Endometrial microvascular endothelial cells (primary cell): ENCODE results near the gene HOXA3. TPM values are rescaled to one million over a fixed set of nuclear protein-coding genes. Genes with fewer than 3 reads are reported as not detected.

Source experiments
- in situ Hi-C: cut with HindIII; loops from 2 replicates; pipeline ENCODE4 v1.10.0; 2017; ENCODE audit warnings: low sequenced_read_pairs, low pct_unique_long_range_greater_than_20kb; ENCODE audit errors: inconsistent ontology term
- total RNA-seq: library from RNA; depleted of rRNA; stranded (reverse); fragments of >200 nt; gene quantifications from one replicate; pipeline ENCODE4 v1.2.3, GENCODE V29; 2015; ENCODE audit errors: inconsistent ontology term

Gene HOXA3
- total RNA-seq, 1 donor from 2014 or later: 6.6 TPM

DNA sequence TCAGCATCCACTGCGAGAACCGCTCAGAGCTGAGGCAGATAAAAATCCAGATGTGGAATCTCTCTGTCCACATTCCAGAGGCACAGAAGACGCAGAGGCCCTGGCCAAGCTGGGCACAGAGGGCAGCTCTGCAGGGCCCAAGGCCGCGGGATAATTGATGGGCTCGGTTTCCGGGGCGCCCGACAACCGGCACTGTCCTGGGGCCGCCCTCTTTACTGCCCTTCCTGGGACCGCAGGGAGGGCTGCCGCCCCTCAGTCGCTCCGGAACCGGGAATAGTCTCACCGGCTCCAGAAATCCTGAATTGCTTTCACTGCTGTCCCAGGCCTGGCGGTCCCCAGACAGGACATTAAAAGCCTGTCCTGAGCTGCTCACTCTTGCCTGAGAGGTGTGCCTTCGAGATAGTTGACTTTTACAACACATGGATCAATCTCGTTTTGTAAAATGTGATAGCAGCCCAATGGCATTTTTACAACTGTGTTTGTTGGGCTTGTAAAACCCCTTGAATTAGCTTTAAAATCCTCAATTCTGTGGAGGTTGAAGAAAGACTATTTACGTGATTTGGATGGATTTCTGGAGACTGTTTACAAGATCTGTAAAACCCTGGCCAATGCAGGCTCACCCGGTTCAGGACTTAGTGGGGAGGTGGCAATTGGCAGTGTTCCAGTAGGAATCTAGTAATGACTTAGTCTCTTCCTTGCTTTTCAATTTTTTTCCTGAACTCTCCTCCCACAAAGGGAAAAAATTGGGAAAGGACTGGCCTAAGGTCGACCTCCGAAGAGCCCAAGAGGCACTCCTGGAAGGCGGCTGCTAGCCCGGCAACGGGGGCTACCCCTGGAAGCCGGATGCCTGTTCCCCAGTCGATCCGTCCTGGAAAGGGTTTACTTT is 3.4 kb downstream of the HOXA3 start:
- in situ Hi-C loops: no loop called here

DNA sequence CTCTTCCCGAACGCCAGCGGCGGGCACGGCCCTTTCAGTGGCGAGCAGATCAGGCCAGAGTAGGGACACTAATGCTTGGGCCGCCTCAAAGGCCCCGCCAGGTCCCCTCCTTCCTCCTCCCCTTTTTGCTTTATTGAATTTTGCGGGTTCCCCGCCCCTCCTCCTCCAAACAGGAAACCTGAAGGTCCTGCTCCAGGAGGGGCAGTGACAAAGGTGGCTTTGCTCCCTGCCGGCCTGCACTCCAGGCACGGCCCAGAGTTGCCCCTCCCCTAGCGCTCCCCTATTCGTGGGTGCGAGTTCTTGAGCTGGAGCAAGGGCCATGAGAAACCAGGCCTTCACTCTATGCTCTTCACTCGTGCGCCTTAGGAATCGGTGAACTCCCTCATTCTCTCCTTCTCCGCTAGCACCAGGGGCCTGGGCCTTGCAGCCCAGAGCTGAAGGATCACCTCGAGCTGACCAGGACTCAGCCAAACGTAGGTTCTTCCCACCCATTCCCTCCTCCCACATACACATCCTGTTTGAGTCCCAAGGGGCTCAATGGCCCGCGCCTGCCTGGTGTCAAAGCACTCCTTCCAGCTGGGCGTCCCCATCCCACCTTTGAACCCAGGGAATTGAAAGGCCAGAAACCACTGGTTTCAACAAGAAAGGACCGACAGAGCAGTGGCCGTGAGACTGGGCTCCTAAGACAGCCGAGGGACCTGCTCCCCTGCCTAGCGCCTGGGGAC is 4.2 kb downstream of the HOXA3 start:
- in situ Hi-C loops: no loop called here

DNA sequence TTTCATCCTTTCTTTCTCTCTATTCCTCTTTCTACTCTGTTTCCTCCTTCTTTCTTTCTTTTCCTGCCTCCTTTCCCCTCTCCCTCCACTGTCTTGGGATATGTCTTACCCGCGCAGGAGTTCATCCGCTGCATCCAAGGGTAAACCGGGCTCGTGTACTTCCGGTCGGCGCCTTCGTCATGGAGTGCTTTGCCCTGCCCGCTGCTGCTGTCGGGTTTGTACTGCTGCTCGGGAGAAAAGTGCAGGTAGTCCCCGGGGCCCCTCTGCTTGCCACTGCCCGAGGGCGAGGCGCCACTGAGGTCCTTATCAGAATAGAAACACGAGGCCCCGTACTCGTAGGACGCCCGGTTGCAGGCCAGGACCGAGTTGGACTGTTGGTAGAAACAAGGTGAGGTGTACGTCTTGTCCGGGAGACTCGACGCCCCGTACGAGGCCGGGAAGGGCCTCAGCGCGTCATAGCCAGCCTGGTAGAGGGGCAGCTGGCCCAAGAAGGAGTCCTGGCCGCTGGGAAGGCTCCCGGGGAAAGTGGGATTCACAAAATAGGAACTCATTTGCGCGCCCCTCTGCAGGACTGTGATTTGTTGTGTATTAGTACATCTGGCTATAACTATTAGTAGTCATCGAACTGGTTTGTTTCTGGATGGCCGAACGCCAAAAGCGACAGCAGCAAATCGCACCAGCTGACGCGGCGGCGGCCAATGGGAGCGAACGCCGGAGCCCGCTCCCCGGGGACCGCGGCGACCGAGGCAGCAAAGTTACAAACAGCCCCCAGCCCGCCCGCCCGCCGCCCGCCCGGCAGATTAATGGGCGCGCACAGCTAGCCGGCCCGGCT is 5.0 kb downstream of the HOXA3 start, which contains the start of gene HOXA6:
HOXA6 (minus strand) TSS at position 576 of the 832 bp plus-strand sequence; CDS start at position 551, 25 bp downstream.
- in situ Hi-C loops: no loop called here

DNA sequence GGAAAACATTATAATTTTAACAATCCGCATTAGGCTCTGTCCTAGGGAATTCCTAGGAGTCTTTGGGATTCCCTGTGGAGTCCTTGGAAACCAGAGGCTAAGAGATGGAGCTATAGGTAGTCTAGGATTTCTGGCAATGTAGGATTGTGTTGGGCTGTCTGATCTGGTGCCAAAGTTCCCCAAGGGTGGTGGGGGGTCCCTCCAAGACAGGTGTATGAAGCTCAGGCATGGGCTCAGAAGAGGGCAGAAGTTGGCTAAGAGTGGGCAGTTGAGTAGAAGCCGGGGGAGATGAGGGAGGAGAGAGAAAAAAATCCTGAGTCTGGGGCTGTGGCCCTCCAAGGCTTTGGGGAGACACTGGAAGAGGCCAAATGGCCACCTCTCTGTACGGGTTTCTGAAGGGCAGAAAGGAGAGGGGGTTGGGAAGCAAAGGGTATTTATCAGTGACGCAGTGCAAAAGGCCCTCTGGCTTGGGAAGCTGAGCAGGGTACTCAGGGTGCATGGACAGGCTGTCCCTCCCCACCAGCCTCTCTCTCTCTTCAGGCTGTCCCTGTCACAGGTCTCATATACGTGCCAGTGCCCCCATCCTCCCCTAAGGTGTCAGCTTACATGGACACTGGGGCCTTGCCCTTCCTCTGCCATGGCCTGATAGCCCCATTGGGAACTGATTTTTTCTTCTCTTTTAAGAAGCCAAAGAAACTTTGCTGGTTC is 5.7 kb downstream of the HOXA3 start:
- in situ Hi-C loops: no loop called here

DNA sequence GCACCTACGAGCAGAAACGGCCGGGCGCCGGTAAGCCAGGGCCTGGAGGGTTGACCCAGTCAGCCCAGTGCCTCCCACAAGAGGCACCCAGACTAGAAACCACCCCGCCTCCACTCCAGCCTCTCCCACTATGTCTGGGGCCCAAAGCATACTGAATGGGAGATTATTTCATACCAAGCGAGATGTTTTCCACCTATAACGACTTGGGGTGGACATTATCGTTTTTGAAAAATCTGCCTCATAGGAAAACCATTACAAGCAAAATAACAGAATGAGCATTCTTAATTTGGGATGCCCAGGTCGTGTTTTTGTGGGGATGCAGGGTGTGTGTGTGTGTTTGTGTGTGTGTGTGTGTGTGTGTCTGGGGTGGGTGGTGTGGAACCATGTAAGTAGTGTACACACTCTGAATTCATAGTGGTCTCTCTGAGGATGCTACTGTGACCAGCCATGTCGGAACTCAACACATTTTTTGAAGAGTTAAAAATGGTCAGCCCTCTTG is 6.4 kb downstream of the HOXA3 start:
- in situ Hi-C loops: no loop called here

DNA sequence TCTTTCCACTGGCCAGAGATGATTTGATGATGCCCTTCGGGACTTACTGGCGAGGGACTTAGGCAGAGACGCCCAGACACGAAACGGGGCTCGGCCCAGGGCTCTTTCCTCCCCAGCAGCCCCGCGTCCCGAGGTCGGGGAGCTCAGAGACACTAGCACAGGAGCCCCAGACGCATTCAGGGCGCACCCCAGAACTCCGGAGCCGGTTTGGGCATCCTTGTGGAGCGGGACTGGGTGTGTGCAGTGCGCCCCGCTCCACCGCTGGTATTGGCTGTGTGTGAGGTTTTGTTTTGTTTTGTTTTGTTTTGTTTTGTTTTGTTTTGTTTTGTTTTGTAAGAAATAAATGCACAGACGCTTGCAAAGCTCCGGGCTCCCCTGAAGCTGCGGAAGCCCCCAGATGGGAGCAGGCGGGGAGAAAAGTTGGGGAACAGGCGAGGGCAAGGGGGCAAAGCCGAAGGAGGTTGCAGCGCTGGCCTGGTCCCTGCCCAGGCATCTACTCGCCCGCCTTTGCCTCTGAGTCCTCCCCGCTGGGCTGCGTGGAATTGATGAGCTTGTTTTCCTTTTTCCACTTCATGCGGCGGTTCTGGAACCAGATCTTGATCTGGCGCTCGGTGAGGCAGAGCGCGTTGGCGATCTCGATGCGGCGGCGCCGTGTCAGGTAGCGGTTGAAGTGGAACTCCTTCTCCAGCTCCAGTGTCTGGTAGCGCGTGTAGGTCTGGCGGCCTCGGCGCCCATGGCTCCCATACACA is 7.0 kb downstream of the HOXA3 start:
- in situ Hi-C loops: no loop called here

DNA sequence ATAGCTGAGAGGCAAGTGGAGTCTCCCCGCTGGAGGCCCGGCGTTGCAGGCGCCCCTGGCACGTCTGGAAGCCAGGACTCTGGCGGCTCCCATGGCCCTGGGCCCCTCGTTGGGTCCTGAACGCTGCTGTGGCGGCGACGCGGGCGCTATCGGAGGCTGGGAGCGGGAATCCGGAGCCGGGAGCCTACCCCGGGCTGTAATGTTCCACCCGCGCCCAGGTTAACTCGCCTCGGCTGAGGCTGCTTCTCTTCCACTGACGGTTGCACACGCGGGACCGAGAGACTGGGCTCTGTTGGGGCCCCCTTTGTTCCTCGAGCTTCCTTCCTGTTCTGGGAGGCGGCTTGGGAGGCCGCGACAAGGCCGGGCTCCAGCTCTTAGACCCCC is 7.6 kb downstream of the HOXA3 start:
- in situ Hi-C loops: no loop called here

DNA sequence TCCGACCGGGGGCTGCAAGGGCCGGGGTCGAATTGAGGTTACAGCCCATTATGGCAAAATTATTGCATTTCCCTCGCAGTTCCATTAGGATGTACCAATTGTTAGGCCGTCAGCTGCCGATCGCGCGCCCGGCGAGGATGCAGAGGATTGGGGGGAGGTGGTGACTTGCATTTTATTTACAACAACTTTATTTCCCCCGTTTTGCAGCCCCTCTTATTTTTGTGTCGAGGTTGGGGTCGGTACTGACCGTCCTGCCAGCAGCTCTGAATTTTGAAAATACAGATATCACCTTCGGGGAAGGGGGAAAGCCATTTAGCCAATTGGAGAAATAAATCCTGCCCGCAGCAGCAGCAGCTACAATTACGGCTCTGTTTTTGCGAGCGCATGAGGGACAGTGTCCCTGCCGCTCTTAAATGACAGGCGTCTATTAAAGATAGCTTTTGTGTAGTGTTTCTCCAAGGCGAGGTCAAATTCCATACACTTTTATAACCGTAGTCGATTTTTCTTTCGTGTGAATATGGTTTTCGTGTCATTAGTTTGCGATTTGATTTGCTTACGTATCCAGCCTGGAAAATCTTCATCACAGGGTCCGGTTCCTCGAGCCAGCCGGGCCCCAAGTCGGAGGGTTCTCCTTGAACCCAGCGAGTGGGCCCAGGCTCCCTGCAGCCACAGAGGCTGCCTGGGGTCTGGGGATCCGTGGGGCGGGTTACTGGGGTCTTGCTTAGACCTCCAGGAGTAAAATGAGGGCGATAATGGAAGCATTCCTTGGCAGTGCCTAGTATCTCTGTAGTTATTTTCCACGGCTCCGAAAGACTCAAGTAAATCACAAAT is 8.2 kb downstream of the HOXA3 start:
- in situ Hi-C loops: no loop called here

DNA sequence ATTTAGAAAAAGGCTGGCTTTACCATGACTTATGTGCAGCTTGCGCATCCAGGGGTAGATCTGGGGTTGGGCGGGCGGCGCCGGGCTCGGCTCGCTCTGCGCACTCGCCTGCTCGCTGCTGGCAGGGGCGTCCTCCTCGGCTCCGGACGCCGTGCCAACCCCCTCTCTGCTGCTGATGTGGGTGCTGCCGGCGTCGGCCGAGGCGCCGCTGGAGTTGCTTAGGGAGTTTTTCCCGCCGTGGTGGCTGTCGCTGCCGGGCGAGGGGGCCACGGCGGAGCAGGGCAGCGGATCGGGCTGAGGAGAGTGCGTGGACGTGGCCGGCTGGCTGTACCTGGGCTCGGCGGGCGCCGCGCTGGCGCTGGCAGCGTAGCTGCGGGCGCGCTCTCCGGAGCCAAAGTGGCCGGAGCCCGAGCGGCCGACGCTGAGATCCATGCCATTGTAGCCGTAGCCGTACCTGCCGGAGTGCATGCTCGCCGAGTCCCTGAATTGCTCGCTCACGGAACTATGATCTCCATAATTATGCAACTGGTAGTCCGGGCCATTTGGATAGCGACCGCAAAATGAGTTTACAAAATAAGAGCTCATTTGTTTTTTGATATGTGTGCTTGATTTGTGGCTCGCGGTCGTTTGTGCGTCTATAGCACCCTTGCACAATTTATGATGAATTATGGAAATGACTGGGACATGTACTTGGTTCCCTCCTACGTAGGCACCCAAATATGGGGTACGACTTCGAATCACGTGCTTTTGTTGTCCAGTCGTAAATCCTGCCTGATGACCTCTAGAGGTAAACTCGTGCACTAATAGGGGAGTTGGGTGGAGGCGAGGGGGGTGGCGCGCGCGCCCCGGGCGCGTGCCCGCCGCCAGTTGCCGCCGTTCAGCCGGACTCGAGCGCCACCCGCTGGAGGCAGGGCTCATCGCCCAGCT is 9.1 kb downstream of the HOXA3 start, which contains the start of gene HOXA5:
HOXA5 (minus strand) TSS at position 659 of the 927 bp plus-strand sequence; CDS start at position 585, 74 bp downstream.
- in situ Hi-C loops: no loop called here

DNA sequence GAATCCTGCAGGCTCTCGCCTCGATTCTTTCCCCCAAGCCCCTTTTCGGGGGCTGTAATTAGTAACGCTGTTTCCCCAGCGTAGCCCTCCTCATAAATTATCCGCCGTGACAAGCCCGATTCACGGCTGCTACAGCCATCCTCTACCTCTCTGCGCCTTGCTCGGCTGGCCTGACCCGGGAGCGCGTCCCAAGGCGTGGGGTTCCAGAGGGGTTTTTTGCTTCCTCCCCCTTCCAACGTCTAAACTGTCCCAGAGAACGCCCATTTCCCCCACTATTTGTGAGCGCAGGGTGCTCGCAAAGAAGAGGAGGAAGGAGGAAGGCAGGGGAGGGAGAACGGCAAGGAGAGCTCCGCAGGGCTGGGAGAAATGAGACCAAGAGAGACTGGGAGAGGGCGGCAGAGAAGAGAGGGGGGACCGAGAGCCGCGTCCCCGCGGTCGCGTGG is 9.8 kb downstream of the HOXA3 start:
- in situ Hi-C loops: no loop called here

DNA sequence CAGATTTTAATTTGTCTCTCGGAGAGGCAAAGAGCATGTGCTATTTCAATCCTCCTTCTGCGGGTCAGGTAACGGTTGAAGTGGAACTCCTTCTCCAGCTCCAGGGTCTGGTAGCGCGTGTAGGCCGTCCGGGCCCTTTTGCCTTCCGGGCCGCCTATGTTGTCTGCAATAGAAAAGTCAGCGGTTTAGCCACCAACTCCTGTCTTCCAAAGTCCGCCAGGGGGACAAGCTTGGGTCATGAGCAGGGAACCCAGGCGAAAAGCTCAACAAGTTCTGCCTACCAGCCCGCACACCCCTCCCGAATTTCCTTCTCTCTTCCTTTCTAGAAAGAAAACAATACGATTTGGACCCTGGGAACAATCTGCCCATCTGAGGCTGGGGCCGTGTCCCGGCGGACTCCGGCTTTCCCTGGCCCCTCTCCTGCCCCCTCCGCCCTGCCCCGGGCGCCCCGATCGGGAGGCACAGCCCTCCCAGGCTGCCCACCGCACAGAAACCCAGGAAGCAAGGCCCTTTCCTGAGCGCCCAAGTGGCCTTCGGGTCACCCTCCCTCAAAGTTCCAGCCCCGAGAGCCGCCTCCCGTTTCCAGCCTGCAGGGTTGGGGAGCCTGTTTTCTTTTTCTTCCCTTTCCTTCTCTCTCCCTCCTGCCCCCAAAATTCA is 10.3 kb downstream of the HOXA3 start:
- in situ Hi-C loops: no loop called here

DNA sequence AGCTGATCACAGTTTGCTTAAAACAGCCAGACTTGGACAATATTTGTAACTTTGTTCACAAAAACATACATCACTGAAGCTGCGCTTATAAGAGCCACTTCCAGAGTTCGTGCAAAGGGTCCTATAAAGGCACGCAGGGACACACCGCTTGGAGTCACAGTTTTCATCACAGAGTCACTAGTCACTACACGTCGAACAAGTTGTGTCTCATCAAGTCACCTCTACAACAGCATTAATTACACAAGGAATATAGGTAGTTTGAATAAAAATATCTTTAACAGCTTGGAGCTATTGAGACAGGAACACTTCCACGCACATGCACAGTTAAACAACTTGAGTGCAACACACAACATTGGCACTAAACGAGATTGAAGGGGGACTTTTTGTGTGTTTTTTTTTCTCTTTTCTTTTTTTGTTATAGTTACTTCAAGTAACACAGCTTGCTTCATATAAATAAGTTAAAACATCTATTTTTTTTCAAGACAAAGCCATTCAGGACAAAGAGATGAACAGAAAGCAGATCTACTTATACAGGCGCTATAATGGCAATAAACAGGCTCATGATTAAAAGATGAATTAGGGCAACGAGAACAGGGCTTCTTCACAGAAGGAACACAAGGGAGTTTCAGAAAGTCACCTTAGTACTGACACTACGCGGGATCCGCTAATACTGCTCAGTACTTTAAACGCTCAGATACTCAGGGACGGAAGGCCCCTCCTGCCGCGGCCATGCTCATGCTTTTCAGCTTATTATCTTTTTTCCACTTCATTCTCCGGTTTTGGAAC is 11.1 kb downstream of the HOXA3 start:
- in situ Hi-C loops: no loop called here

DNA sequence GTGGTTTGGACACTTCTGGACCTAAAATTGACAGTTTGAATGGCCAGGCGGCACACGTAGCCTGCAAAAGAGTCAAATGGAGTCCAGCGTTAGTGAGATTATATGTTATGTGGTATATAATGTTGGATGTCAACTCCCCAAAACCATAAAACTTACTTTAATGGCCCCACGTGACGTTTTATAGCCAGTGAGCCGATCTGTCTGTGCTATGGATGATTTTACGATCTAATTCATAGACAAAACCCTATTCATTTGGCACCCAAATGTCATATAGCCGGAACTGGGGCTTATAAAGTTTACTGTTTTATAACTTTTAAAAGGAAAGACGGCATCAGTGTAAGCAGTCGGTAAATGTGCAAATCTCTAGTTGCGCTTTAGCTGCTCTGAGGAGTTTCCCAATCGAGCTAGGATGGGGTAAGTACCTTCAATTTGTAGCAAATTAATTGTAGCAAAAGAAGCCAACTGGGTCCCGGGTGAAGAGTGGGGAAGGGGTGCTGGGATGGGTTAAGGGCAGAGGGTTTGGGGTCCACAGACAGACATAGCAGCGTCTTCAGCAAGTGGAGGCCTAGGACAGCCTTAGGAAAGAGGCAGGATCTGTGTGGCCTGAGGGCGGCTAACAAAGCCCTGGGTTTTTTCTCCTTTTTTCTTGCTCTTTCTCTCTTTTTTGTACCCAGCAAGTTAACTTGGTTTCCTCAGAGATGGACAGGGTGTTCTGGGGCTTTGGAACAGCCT is 12.1 kb downstream of the HOXA3 start:
- in situ Hi-C loops: no loop called here
